NCI-H69 (cell line): ENCODE data around the gene GPR101.
"Not testable (repeated sequence)": the region's sequence is repeated elsewhere in the genome, so short reads cannot be mapped to it uniquely, and the experiment has no call there.

Source experiments
- DNase-seq: peaks from one replicate; lab custom pipeline; 2025; lab: John Stamatoyannopoulos, UW

The GPR101 gene

GRCh38 chrX:137025930-137026329 is 7.9 kb downstream of the GPR101 start:
- no peak for DNase-seq

- DNase-seq: not testable (repeated sequence)
Observed at GRCh38 chrX:137000236-137000635, 33.6 kb downstream of the GPR101 start.

- no peak for DNase-seq
Observed at GRCh38 chrX:136999024-136999423, 34.8 kb downstream of the GPR101 start.
